CD1c-positive myeloid dendritic cell (primary cell): Measurements from ENCODE around the gene CACNG5.

Experiments used
- DNase-seq: peaks from one replicate; pipeline ENCODE4 v3.0.0-alpha.2; 2016; ENCODE audit errors: extremely low spot score

Gene CACNG5

DNA sequence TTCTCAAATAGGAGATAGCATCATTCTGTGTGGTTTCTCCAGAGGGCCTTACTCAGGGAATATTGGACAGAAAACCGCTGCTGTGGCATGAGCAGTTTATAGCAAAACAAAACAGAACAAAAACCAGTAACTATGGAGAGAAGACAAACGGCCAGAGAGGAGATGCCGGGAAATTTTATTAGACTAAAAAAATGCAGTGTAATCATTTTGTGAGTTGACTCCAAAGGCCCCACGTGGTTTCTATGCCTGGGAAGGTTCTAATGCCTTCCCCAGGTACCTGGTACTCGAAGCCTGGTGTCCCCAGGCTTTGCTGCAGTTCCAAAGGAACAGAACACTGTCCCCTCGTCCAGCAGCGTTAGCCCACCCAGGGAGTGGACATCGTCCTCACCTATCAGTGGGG is 12.9 kb upstream of the CACNG5 start:
- DNase-seq: no peak

DNA sequence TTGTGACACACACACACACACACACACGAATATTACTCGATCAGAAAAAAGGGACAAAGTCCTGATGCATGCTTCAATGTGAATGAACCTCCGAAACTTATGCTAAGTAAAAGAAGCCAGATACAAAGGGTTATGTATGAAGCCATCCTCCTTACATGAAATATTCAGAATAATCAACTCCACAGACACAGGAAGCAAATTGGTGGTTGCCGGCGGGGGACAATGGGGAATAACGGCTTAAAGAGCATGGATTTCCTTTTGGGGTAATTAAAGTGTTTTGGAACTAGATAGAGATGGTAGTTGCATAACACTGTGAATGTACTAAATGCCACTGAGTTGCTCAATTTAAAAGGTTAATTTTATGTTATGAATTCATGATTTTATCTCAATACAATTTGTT is 8.1 kb upstream of the CACNG5 start:
- DNase-seq: no peak

DNA sequence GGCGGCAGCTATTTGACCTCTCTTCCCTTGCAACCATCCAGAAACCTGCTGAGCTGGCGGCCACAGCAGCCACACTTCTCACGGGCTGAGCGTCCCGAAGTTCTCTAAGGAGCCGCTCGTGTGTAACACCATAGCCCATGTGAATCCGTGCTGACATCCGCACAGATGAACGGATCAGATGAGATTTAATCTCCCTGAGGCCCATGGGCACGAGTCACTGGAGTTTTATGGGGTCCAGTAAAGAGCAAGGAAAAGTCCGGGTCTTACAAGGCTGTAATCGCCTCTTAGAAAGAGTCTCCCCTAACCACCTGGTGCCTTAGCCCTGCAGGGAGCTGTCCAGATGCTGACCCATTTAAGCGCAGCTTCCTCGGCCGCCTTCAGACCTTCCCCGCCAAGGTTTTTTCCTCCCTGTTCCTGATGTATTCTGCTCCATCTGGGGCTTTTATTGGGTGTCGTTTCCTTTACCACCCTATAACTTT is 5.5 kb upstream of the CACNG5 start:
- DNase-seq: peak; percentile 9

DNA sequence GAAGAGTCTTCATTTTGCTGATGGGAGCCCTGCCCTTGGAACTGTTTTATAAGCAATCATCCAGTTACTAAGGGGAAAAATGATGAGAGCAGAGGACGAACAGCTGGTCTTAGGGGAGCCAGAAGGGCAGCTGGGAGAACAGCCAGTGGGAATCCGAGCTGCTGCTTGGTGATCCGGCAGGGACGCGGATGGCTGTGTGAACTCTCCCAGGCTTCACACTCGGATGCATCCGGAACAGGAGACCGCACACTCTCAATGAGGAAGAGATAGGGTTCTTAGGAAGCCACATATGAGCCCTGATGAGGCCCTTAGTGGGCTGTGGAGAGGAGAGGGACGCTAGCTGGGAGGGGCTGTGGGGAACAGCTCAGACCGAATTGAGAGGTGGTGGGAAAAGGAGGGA is 5.0 kb upstream of the CACNG5 start:
- DNase-seq: no peak

DNA sequence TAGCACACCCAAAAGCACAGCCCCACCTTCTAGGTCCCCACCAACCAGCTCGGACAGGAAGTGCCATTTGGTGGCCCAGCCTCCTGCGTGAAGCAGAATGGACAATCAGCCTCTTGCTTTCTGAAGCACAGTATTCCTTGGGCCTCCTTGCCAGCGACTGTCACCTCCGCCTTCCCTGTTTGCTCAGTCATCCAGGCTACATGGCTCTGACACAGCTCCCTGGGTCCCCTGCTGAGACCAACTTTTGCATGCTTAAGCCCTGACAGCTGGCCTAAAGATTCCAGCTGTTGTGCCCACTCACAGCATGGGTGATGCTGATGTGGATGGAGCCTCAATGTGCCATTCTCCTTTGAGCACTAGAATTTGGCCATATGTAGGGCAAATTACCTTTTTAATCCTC is 4.5 kb upstream of the CACNG5 start:
- no peak for DNase-seq

DNA sequence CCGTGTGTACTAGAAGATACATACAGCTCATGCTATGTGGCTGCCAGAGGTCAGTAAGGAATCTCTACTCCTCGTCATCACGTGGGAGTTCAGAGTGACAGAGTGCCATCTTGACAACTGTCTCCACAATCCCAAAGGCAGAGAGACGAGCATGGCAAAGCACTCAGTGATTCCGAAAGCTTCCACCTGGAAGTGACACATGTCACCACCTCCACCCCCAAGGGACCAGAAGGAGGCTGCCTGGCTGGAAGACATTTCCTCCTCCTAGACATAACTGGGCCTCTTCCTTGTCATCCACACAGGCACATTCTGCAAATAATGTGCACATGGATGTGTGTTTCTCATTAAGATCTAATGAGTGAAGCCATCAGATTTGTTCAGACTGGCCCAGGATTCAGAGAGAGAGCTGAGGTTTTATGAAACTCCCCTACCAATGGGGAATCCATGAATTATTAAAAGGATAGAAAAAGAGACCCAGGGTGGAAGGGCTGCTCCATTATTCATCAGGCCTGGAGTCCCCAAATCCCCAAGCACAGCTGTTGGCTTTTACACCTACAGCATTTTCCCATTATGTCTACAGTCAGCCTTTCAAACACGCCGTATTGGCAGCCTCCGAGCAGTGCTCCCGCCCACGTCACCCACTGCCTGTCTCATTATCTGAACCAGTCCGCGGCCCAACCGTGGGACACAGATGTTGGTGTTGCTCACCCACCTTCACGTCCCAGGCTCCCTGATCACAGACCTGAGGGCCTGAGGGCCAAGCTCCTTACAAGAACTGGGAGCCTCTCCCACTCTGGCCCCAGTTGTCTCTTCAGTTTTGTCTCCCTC is 3.3 kb upstream of the CACNG5 start:
- no peak for DNase-seq

DNA sequence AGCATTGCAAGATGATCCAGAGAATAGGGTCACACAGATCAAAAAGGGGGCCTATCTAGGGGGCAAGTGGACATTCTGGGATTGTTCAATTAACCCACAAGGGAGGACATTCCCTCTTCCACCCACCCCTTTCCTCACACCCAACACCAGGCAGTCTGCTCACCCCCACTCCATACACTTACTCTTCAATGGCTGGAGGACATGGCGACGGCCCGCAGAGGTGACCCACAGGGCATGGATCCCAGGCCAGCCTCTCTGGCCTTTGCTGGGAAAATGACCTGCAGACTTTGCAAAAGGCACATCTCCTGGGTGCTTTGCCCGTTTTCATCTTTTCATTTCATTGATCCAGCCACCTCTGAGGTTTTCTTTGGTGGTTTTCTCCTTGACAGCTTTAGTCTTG is 1.7 kb upstream of the CACNG5 start:
- no peak for DNase-seq

DNA sequence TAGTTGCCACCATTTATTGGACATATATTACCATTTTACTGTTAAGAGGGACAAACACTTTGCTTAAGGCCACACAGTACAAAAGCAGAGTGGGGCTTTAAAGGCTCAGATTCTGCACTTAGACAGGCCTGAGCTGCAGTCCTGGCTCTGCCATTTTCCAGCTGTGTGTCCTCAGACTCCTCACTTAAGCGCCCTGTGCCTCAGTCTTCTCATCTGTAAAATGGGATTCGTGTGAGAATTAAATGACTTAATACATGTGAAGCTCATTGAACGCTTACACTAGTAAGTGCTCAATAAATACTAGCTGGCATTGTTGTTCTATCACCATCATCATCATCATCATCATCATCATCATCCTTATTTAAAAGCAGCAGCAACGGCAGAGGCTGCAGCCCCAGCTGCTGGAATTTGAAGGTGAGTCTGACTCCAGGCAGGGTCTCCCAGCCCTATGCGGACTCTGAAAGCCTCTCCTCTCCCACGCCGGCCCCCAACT is 445 bp upstream of the CACNG5 start:
- no peak for DNase-seq

DNA sequence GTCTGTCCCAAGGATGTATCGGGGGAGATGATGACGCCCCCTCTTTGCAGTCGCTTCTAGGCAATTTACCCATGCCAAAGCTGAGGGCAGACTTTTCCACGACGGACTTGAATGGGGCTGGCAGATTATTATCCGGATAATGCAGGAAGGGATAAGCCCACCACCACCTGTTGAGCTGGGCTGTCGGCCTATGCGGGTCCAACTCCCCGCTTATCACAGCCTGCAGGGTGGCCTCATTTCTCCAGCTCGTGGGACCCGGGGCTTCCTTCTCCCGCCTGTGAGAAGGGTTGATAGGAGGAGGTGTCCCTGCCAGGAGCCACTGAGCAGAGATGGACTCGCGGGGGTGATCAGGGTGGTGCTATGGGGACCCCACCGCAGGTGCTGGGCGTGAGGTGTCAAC is 559 bp downstream of the CACNG5 start:
- DNase-seq: no peak

DNA sequence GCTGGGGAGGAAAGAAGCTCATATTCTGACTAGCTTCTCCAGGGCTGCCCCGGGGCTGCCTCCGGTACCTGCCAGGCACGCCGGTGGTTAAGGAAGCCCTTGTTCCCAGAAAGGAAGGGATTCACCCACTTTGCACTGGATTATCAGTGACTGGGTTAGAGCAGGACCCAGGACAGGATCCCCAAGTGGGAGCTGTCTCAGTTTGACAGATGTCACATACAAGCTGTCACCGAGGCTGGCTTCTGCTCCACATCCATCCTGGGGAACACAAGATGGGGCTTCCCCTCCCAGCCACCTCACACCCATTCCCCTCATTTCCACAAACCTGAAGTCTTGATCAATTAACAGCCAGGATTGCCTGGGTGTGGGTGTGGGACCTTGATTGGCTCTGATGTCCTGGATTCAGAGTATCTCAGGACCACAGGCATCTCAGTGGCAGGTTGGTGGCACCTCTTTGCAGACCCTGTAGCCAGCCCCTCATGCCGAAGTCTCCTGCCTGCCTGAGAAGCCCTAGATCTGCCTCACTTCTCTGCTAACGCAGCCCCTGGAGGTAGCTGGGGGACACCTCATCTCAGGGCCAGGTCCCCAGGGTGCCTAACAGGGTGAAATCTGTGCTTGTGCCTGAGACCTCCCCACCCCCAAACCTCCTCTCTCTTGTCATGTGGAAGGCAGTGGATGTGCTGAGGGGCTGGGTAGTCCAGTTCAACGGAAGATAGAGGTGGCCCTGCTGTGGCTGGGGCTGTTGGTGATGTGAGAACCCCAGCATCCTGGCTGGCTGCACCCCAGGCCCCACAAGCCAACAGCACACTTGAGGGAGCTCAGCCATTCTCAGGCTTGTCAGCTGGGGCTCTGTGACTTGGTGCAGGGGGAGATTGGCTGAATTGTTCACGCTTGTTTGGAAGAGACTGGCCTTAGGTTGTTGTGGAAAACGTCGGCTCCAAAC is 1.4 kb downstream of the CACNG5 start:
- DNase-seq: no peak

DNA sequence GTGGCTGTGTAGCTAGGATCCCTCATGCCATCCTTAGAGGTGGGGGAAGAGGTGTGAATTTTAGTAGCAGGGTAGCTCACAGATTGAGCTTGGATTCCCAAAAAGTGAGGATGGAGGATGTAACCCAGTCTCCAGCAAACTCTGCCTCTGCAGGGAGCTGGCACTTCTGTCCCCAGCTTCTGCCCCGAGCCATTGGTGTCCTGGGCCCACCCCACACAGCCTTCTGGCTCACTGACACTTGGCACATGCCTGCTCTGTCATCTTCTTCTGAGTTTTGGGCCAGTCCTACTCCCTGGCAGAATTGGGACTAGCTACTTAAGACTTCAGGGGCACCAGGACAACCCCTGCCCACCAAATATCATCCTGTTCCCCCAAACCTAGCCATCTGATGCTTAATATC is 2.3 kb downstream of the CACNG5 start:
- DNase-seq: no peak

DNA sequence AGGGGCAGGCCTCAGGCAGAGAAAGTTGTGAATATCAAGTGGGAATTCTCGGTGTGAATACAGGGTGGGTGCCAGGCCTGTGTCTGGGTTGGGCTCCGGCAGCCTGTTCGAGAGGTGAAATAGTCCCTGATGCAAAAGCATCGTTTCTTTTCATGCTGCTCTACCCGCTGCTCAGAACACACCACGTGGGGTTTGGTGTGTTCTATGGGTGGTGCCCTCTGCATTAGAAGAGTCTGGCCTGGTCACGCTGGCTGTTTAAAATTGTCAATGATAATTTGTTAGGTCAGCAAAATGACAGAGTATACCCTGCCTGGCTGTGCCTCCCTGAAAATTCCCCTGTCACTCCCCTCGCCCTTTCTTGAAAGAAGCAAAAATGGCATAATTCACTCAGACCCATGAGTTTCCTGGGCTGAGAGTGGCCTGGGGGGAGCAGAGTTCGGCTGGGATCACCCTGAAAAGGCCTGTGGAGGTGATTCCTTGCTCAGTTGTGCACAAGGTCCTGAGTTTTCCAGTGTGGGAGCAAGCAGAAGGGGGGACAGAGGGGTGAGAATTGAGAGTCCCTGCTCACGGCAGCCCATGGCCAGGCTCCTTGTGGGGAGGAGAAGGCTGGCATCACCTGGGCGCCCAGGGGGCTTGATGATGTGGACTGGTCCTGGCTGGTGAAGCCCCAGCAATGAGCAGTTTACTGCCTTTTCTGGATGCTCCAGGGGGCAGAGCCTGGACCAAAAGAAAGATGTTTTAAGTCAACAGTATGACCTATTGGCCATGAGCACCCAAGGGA is 3.2 kb downstream of the CACNG5 start:
- DNase-seq: no peak

DNA sequence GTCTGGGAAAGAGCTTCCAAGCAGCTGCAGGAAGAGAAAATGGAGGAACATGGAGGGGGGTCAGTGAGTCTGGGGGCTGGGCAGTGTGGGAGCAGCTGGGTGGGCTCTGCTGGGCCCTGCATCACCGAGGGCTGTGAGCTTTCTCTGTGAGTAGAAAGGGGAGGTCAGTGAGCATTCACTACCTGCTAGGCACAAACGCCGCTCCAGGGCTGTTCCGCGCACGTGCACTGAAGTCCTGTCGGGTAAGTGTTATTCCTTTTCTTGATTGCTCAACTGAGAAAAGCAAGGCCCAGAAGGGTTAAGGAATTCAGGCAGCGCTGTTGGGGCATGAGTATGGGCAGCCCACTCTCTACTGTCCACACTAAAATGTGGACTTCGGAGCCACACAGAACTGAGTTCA is 4.7 kb downstream of the CACNG5 start:
- no peak for DNase-seq

DNA sequence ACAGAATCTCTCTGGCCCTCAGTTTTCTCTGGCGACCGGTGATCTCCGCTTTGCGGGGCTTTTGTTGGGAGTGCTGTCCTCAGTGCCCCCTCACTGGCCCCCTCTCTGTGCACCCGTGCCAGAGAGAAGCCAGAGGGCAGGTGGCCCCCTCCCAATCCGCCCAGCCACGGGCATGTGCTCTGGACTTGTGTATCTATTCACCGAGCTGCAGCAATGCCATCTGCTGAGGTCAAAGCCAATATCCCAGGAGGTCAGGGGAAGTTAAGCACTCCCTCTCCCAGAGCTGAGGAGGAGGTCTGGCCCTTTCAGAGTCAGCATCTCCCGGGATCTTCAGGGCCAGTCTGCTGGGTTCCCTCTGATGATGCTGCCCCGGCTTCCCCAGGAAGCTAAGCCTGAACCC is 5.1 kb downstream of the CACNG5 start:
- no peak for DNase-seq

DNA sequence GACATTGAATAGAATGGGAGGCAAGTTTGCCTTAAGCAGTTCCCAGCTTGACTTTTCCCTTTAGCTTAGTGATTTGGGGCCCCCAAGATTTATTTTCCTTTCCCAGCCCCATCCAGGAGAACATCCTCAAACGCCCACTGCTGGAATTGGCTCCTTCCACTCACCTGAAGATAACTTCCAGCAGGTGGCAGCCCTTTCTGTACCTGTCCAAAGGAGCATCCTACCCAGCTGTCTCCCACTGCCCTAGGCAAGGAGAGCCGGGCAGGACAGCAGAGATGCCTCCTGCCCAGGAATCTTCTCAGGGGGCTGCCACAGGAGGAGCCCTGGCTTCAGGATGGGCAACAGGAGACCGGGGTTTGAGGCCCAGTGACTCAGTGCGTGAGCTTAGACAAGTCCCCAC is 6.4 kb downstream of the CACNG5 start:
- DNase-seq: no peak

DNA sequence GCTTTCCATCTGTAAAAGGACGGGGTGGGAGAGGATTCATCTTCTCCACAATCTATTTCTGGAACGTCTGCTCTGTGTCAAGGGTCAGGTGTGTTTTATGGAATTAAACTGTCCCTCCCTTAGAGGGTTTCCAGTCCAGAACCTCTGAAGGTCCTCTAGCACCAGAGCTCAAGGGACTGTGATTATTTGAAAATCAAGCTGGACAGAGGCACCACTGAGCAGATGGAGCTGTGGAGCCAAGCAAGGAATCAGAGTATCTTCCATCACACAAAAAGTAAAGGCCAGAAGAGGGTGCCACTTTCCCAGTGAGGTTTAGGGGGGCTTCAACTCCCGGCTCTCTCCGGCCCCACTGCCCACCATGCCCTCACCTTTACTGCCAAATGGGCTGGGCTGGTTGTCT is 6.8 kb downstream of the CACNG5 start:
- DNase-seq: no peak

DNA sequence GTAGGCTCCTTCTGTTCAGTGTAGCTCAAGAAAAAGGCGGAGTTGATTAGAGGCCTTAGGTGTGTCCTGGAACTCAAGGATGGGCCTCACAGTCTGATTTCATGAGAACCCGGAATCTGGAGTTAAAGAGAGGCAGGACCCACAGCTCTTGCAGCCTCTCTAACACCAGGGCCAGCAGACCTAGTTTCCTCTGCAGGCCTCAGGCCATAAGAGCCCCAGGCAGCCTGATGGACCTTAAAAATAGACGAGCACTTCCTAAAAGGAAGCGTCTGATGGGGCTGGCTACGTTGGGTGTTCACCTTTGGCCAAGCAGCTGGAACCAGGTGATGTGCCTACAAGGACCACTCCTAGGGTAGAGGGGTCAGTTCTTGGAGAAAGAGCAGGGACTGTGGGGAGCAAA is 7.6 kb downstream of the CACNG5 start:
- DNase-seq: no peak

DNA sequence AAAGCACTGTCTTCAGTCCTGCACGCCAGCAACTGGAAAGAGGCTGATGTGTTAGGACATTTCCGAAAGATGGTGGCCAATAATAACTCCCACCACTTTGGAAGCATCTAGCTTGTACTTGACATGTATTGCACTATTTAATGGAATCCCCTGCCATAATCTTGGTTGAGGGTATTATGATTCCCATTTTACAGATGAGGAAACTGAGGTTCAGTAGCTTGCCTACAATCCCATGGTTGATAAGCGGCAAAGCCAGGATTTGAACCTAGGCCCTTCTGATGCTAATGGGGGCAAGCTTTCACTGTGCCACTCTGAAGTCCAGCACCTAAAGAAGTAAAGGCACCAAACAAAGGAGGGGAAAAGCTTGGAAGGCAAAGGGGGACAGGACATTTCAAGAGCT is 8.0 kb downstream of the CACNG5 start:
- DNase-seq: no peak

DNA sequence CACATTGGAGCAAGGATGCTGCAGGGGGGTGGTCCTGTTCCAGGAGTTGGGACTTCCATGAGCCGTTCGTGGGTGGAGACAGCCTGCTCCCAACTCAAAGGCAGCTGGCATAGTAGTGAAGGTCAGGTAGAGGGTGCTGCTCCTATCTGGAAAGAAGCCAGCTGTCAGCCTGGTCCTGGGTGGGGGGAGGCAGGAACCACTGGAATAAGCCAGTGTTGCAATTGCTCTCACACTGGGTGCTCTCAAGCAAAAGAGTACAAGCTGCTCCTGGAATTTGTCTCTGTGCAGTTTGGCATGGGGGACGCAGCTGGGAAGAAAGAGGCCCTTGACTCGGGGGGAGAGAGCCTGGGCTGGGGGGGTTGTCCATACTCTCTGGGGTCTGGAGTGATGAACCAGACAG is 8.7 kb downstream of the CACNG5 start:
- DNase-seq: no peak

DNA sequence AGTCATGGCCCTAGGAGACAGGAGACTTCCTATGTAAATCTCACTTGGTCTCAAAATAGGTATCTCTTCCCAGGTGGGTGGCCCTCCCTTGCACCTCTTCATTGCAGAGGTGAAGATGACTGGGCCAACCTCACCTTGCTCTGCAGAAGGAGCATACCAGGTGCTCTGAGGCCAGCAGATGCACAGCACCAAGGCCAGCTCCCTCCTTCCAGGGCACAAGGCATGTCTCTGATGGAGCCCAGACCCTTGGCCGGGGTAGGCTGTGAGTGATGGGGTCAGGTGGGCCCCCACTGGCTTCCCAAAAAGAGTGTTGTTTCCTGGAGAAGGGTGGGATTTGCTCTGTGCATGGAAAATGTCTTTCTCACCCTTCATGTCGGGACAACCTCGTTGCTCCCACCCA is 12.8 kb downstream of the CACNG5 start:
- DNase-seq: no peak

DNA sequence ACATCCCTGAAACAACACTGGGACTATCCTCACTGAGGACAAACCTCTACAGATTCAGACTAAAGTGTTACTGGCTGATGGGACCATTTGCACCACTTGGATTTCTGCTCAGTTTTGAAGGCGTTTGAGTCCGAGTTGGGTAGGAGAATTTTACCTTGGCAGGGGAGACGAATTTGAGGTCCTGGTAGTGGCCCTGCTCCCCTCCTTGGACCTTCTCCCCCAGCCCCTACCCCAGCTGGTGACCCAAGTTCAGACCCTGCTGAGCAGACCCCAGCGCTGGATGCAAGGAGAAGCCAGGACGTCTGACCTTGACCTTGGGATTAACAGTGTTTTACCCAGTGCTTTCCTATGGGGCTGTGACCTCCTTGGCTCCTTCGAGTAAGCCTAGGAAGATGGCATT is 13.6 kb downstream of the CACNG5 start:
- DNase-seq: no peak
